GM13977 (cell line): ENCODE data around the gene PDCD1LG2.

Experiments
- DNase-seq: peaks from one replicate; pipeline ENCODE4 v3.0.0; 2012; ENCODE audit warnings: low spot score
- CTCF ChIP-seq: IDR thresholded peaks from 2 replicates; pipeline ENCODE4 v1.5.1; 2012; ENCODE audit warnings: mild to moderate bottlenecking, control low read depth; ENCODE audit not compliant: insufficient read depth; ENCODE audit errors: extremely low read depth, missing control alignments
- in situ Hi-C: fragments of 300-500 bp; cut with MboI; formaldehyde crosslinking; loops from one replicate; pipeline ENCODE4 v1.12.0; 2022; ENCODE audit warnings: low sequenced_read_pairs, low pct_unique_long_range_greater_than_20kb, mixed read lengths, inconsistent platforms; ENCODE audit not compliant: unreplicated experiment

Gene PDCD1LG2

GRCh38 chr9:5478206-5478605 is 32.1 kb upstream of the PDCD1LG2 start:
- DNase-seq = no peak
- no peak for TF ChIP-seq CTCF
- in situ Hi-C loops = no loop called here

GRCh38 chr9:5479994-5480694 is 30.2 kb upstream of the PDCD1LG2 start:
- peak; percentile 35 for DNase-seq
- TF ChIP-seq CTCF = no peak
- in situ Hi-C loops = no loop called here

DNA sequence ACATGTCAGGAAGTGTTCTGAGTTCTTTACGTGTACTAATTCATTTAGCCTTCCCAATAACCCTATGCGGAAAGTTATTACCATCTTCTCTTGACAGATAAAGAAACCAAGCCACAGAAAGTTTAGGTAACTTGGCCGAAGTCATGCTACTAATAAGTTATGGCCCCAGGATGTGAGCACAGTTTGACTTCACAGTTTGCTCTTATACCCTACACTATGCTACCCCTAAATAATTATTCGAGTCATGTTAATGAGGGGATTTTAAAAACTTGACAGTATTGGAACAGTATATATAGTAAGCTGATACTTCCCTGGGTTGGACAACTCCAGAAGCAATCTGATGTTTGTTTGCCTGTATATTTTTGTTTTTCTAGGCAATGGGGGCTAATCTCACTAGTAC is 29.4 kb upstream of the PDCD1LG2 start:
- in situ Hi-C loops = no loop called here
- no peak for DNase-seq
- no peak for TF ChIP-seq CTCF

- TF ChIP-seq CTCF = no peak
- in situ Hi-C loops = no loop called here
- DNase-seq = no peak
These were observed 28.9 kb upstream of the PDCD1LG2 start for GRCh38 chr9:5481322-5482040.

GRCh38 chr9:5482194-5482593 is 28.1 kb upstream of the PDCD1LG2 start:
- DNase-seq = no peak
- in situ Hi-C loops = no loop called here
- TF ChIP-seq CTCF = no peak

DNA sequence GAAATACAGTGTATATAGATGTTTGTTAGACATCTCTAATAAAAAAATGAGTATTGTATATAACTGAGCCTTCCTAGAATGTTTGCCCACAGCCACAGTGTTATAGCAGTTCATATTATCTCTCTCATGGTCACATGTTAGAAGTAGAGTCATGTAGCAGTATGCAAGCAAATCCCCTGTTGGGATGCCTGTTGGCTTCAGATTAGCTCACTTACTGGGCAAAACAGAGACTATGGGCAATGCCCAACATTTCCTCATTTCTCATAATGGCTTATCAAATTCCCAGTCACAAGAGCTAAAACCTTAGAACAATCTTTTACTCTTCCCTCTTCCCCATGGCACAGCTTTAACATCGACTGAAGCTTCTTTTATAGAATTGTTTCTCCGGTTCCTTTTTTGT is 27.0 kb upstream of the PDCD1LG2 start:
- DNase-seq = no peak
- no peak for TF ChIP-seq CTCF
- in situ Hi-C loops = no loop called here
